Right cardiac atrium (tissue), 5 donors: Measurements from ENCODE around the gene POU6F1. TPM values are rescaled to one million over a fixed set of nuclear protein-coding genes. Genes with fewer than 3 reads are reported as not detected.

ENCODE experiments used
- ATAC-seq, 2 donors: fragments of 200-7000 bp; cut with Tn5 transposase; one replicate each; pipeline versions ENCODE4 v1.8.0 to v1.9.1; 2020; ENCODE audit warnings: moderate library complexity in 2 of 2, mild to moderate bottlenecking in 1 of 2
- DNase-seq, 3 donors: peaks; one replicate each; pipeline ENCODE4 v3.0.0-alpha.2; 2020
- H3K27ac ChIP-seq: one replicate; pipeline ENCODE4 v1.5.1; 2013; ENCODE audit warnings: mild to moderate bottlenecking, low read length, control low read depth, moderate library complexity
- H3K27me3 ChIP-seq: one replicate; pipeline ENCODE4 v1.6.1; 2013; ENCODE audit not compliant: control insufficient read depth, insufficient read depth
- H3K4me1 ChIP-seq: one replicate; pipeline ENCODE4 v1.6.1; 2013; ENCODE audit warnings: low read length; ENCODE audit not compliant: control insufficient read depth, insufficient read depth
- H3K4me3 ChIP-seq: one replicate; pipeline ENCODE4 v1.5.1; 2013; ENCODE audit warnings: low read length, control low read depth
- H3K9me3 ChIP-seq: one replicate; pipeline ENCODE4 v1.6.1; 2013; ENCODE audit warnings: low read length; ENCODE audit not compliant: control insufficient read depth
- WGBS: extraction: QIAGEN DNeasy Blood & Tissue Kit; methylation state at CpG from one replicate; pipeline ENCODE4 v1.1.7; 2013; 5-methylcytosine and 5-hydroxymethylcytosine counted together
- intact Hi-C, 4 donors: fragments of 100-400 bp; cut with DNase I; formaldehyde crosslinking; loops; one replicate each; pipeline versions ENCODE4 v1.11.0 to v1.14.0; 2022 to 2023
- polyA plus RNA-seq: library from polyadenylated mRNA; stranded (reverse); fragments of 200-250 nt; gene quantifications from one replicate; pipeline ENCODE4 v1.2.3, GENCODE V29; 2013
- total RNA-seq, 4 donors: library from RNA; stranded (reverse); fragmentation: NEBNext Ultra II Directional; extraction: Animal tissue kit (Norgen Biotek cat#: 25700); gene quantifications; one replicate each; pipeline ENCODE4 v1.2.1, GENCODE V29; 2021
- donor health status: healthy with polysubstance abuse.
- donor health status: DM: no; HTN: yes; CAD: no.
- donor health status: DM: no; HTN: no; CAD: no.
- donor health status: DM: no; HTN: yes; CAD: no; lungs with severe emphysema.
- donor health status: DM: yes; HTN: yes; CAD: no.

The POU6F1 gene
- total and polyA plus RNA-seq, 5 donors, result 4.6 to 10.2 (median 8.1) TPM

- no peaks in the 10 kb centered on the region for H3K4me1 ChIP-seq
- no peak overlapping the region for H3K27ac ChIP-seq
- peak; percentile 20 to 23 for ATAC-seq
- DNase-seq, result no peak
- intact Hi-C loops, result no loop called here
- no peaks in the 10 kb centered on the region for H3K27me3 ChIP-seq
- WGBS, result 94% methylated on average over 38 of the region's 38 CpGs
- H3K9me3 ChIP-seq, result no peaks in the 10 kb centered on the region
- H3K4me3 ChIP-seq, result no peak overlapping the region
Measured at GRCh38 chr12:51197736-51198567, 19.9 kb downstream of the POU6F1 start.

GRCh38 chr12:51196547-51196946, 21.3 kb downstream of the POU6F1 start:
- DNase-seq (peak in 2 of 3 donors; percentile 38 to 60), ATAC-seq (peak; percentile 48 to 53)
- H3K4me3 ChIP-seq, result no peak overlapping the region
- H3K9me3 ChIP-seq, result no peaks in the 10 kb centered on the region
- no peaks in the 10 kb centered on the region for H3K4me1 ChIP-seq
- WGBS, result 76% methylated on average over 9 of the region's 9 CpGs
- intact Hi-C loops, result no loop called here
- H3K27ac ChIP-seq, result no peak overlapping the region
- H3K27me3 ChIP-seq, result no peaks in the 10 kb centered on the region

- intact Hi-C loops, result no loop called here
- Histone ChIP-seq H3K4me1 (no peaks in the 10 kb centered on the region), H3K9me3 (no peaks in the 10 kb centered on the region), H3K27me3 (no peaks in the 10 kb centered on the region), H3K4me3 (no peak overlapping the region), H3K27ac (no peak overlapping the region)
- ATAC-seq, result no peak
- no peak for DNase-seq
- 94% methylated on average over 7 of the region's 7 CpGs for WGBS
Measured at GRCh38 chr12:51195841-51196240, 22.0 kb downstream of the POU6F1 start.

GRCh38 chr12:51192284-51192671, 25.6 kb downstream of the POU6F1 start:
- H3K27ac ChIP-seq, result no peak overlapping the region
- 87% methylated on average over 5 of the region's 5 CpGs for WGBS

GRCh38 chr12:51191516-51192283, 26.2 kb downstream of the POU6F1 start:
- no peak overlapping the region for H3K27ac ChIP-seq
- WGBS, result 89% methylated on average over 12 of the region's 12 CpGs
- no peaks in the 10 kb centered on the region for H3K9me3 ChIP-seq
- DNase-seq (no peak), ATAC-seq (no peak)
- H3K4me3 ChIP-seq, result no peak overlapping the region
- intact Hi-C loops, result no loop called here
- no peaks in the 10 kb centered on the region for H3K27me3 ChIP-seq
- H3K4me1 ChIP-seq, result no peaks in the 10 kb centered on the region

More at GRCh38 chr12:51192284-51192671, 25.6 kb downstream of the POU6F1 start:
- DNase-seq (no peak), ATAC-seq (no peak)
- no peaks in the 10 kb centered on the region for H3K27me3 ChIP-seq
- H3K4me1 ChIP-seq, result no peaks in the 10 kb centered on the region
- intact Hi-C loops, result no loop called here
- H3K9me3 ChIP-seq, result no peaks in the 10 kb centered on the region
- H3K4me3 ChIP-seq, result no peak overlapping the region

GRCh38 chr12:51190820-51191219, 27.0 kb downstream of the POU6F1 start:
- H3K9me3 ChIP-seq, result no peaks in the 10 kb centered on the region
- H3K4me1 ChIP-seq, result no peaks in the 10 kb centered on the region
- 67% methylated on average over 4 of the region's 4 CpGs for WGBS
- no peaks in the 10 kb centered on the region for H3K27me3 ChIP-seq
- no peak overlapping the region for H3K27ac ChIP-seq
- DNase-seq (no peak), ATAC-seq (peak; percentile 68 to 84)
- intact Hi-C loops, result no loop called here
- H3K4me3 ChIP-seq, result no peak overlapping the region

- Histone ChIP-seq H3K27ac (no peak overlapping the region), H3K4me3 (no peak overlapping the region), H3K4me1 (no peaks in the 10 kb centered on the region), H3K9me3 (no peaks in the 10 kb centered on the region), H3K27me3 (no peaks in the 10 kb centered on the region)
- DNase-seq (no peak), ATAC-seq (no peak)
- WGBS, result 90% methylated on average over 14 of the region's 14 CpGs
- intact Hi-C loops, result no loop called here
Measured at GRCh38 chr12:51189790-51190355, 28.0 kb downstream of the POU6F1 start.

GRCh38 chr12:51188359-51189051, 29.4 kb downstream of the POU6F1 start:
- intact Hi-C loops, result no loop called here
- no peaks in the 10 kb centered on the region for H3K4me1 ChIP-seq
- DNase-seq (no peak), ATAC-seq (no peak)
- no peak overlapping the region for H3K27ac ChIP-seq
- WGBS, result 87% methylated on average over 14 of the region's 14 CpGs
- H3K9me3 ChIP-seq, result no peaks in the 10 kb centered on the region
- no peak overlapping the region for H3K4me3 ChIP-seq
- no peaks in the 10 kb centered on the region for H3K27me3 ChIP-seq

- no peaks in the 10 kb centered on the region for H3K4me1 ChIP-seq
- DNase-seq, result no peak
- intact Hi-C loops, result no loop called here
- H3K4me3 ChIP-seq, result no peak overlapping the region
- H3K27ac ChIP-seq, result no peak overlapping the region
- H3K27me3 ChIP-seq, result no peaks in the 10 kb centered on the region
- no peak for ATAC-seq
- WGBS, result 72% methylated on average over 5 of the region's 5 CpGs
- H3K9me3 ChIP-seq, result no peaks in the 10 kb centered on the region
Measured at GRCh38 chr12:51187370-51187987, 30.4 kb downstream of the POU6F1 start.

GRCh38 chr12:51186465-51187085, 31.3 kb downstream of the POU6F1 start:
- intact Hi-C loops, result no loop called here
- Histone ChIP-seq H3K4me1 (no peaks in the 10 kb centered on the region), H3K4me3 (no peak overlapping the region), H3K9me3 (no peaks in the 10 kb centered on the region), H3K27me3 (no peaks in the 10 kb centered on the region), H3K27ac (no peak overlapping the region)
- ATAC-seq, result no peak
- WGBS, result 56% methylated on average over 3 of the region's 3 CpGs
- DNase-seq, result no peak
